Dedifferentiated amniotic fluid mesenchymal stem cell (primary cell): ENCODE results near the gene SLC27A1.

Source experiments
- DNase-seq: peaks from one replicate; pipeline ENCODE4 v3.0.0-alpha.2; 2016; ENCODE audit errors: extremely low spot score

The SLC27A1 gene

DNA sequence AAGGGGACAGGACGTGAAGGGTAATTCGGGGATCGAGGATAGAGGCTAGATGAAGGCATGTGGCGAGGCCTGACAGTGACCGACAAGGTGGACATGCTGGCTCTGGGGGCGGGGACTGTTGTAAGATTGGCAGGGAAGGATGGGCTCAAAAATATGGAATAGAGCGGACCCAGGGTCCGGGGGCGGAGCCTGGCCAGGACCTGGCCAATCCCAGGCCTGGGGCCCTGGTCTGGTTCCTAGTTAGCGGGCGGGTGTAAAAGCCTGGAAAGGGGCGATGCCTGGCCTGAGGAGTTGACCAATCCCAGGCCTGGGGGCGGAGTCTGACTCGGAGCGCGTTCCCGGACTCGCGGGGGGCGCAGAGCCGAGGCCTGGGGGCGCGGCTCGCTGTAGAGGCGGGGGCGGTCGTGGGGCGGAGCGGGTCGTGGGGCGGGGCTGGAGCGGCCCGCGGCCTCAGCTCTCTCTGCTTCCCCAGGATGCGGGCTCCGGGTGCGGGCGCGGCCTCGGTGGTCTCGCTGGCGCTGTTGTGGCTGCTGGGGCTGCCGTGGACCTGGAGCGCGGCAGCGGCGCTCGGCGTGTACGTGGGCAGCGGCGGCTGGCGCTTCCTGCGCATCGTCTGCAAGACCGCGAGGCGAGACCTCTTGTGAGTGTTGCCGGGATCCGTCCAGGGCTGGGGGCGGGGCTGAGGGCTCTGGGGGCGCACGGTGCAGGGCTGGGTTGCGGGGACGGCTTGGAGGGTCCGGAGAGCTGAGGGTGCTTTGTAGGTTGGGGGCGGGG, at the start of gene SLC27A1:
Gene SLC27A1 (plus strand): TSS at position 457 of the 774 bp plus-strand sequence. CDS start 17 bp downstream, at position 474.
- peak; percentile 98 for DNase-seq

DNA sequence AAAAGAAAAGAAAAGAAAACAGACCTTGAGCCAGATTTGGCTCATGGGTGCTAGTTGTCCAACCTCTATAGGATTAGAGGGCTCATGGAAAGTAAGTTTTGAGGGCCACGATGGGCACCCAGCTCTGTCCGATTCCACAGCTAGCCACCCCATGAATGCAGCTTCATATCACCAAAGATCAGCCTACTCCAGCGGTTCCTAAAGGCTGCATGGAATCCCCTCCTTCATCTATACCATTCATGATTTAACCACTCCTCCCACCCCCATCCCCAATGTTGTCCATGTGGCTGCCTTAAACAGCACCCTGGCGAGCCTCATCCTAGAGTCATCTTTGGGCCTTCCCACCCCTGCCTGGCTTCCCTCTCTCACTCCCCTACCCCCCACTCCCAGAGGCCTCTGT, 48.4 kb upstream of the SLC27A1 start:
- DNase-seq, result no peak

DNA sequence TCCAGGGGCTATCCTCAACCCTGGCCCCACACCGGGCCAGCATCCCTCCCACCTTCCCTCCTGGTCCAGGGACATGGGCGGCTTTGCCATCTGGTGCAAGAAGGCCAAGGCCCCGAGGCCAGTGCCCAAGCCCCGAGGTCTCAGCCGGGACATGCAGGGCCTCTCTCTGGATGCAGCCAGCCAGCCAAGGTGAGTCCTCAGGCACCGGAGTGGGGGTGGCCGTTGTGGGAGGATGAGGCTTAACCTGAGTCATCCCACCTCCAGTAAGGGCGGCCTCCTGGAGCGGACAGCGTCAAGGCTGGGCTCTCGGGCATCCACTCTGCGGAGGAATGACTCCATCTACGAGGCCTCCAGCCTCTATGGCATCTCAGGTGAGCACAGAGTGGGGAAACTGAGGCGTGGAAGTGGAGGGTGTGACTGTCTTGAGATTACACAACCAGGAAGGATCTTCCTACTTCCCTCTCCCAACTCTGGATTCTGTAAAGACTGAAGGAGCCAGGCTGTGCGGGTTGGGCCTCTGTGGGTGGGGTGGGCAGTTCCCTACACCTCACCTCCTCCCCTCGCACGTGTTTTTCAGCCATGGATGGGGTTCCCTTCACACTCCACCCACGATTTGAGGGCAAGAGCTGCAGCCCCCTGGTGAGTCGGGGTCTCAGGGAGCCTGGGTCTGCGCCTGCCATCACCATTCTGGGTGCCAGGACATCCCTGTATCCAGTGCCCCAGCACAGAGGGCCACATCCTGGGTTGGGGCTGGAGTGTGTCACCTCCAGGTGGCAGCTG, 46.7 kb upstream of the SLC27A1 start:
- DNase-seq, result no peak

DNA sequence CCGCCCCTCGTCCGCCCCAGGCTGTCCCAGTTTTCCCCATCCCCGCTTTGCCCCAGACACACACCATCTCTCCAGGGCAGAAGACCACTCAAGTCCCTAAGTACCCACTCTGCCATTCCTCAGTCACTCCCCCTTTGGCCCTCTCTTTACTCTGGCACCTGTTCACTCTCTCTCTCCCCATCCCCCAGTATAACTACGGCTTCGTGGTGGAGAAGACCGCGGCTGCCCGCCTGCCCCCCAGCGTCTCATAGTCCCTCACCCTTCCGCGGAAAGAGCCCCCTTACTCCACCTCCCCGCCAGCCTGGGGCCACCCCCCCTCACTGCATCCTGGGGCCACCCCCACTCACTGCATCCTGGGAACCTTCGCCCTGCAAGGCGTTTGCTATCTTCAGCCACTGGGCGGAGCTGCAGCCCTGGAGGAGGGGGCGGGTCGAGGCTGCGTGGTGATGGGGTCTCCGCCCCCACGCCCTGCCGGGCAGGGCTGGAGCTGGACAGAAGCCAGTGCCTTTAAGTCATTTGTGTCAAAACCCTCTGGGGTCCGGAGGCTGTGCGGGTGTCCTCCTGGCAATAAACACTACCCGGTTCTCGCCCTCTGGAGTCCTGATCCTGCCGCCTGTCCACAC, 45.5 kb upstream of the SLC27A1 start:
- DNase-seq, result no peak

DNA sequence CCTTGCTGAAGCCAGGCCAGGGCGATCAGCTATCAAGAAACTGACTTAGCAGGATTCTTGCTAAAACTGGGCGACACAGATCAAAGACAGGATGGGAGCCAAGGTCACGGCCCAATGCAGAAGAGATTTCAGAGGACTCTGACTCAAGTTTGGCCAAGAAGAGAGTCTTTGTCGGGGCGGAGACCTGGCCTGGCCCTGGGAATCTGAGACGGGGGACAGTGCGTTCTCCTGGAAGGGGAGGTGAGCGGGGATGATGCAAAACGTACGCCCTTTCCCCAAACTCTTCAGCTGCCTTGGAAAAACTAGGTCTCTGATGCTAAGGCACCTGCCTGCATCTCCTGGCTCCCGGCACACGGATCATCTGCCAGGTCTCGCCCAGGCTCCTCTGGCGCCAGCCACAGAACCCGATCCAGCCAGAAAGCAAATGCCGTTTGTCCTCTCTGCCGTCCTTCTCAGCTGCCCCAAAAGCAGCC, 40.6 kb upstream of the SLC27A1 start:
- DNase-seq, result no peak

DNA sequence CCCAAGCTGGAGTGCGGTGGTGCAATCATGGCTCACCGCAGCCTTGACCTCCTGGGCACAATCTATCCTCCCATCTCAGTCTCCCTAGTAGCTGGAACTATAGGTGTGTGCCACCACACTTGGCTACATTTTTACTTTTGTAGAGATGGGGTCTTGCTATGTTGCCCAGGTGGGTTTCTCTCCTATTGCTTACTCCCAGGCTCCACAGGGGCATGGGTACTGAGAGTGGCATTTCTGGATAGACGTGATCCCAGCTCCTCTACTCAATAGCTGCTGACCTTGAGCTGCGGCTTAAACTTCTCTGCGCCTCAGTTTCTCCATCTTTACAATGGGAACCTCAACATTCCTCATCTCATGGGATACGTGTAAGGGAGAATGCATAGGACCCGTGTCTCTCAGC, 38.9 kb upstream of the SLC27A1 start:
- DNase-seq, result no peak

DNA sequence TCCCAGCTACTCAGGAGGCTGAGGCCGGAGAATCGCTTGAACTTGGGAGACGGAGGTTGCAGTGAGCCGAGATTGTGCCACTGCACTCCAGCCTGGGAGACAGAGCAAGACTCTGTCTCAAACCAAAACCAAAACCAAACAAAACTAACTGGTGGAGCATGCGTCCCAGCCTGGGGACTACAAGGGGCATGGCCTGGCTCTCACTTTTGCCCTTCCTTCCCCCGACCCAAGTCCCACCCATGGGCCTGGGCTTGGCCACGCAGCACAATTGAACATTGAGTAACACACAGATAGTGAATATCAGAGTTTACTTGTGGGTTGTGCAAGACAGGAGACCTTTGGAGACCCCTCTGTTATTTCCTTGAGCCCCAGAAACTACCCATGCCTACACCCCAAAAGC, 35.1 kb upstream of the SLC27A1 start:
- DNase-seq, result no peak

DNA sequence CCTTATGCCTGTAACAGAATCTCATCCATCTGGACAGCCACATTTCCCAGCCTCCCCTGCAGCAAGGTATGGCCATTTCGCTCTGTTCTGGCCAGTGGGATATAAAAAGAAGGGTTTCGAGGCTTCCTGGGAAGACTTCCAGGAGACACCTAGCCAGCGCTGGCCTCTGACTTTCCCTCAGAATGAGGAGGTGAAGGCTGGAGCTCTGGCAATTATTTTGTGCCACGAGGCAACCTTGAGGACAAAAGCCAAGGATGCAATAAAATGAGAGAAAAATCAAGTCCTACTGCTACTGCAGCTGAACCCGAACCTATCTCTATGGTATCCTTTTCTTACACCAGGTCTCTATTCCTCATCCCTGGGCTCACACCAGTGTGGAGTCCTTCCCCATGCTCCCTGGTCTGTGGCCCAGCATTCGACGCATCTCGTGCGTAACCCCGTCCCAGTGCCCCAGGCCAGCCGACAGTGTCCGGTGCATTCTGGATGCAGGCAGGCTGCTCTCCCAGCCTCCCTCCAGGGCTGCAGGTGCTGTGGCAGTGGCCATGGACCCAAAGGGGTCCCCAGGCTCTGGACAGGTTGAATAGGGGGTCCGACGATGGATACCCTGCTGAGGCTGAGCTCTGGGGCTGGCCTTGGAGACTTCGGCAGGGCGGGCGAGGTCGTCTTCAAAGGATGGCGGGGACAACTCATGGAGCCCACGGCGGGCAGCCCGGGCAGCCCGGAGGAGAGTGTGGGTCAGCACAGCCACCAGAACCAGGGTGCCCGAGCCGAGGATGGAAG, 34.0 kb upstream of the SLC27A1 start:
- DNase-seq, result no peak

DNA sequence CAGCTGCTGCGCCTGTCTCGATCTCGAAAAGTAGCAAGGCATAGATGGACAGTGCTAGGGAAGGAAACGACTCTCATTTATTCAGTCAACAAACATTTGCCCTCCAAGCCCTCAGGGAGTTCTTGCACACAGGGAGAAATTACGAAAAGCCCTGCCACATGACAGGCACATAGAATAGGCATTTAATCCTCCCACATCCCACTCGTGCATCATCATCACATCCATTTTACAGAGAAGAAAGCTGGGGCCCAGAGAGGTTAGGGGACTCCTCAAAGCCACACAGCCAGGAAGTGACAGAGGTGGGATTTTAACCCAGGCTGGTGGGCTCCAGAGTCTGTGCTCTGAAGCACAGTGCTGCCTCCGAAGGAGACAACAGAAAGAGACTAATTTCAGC, 33.5 kb upstream of the SLC27A1 start:
- no peak for DNase-seq

DNA sequence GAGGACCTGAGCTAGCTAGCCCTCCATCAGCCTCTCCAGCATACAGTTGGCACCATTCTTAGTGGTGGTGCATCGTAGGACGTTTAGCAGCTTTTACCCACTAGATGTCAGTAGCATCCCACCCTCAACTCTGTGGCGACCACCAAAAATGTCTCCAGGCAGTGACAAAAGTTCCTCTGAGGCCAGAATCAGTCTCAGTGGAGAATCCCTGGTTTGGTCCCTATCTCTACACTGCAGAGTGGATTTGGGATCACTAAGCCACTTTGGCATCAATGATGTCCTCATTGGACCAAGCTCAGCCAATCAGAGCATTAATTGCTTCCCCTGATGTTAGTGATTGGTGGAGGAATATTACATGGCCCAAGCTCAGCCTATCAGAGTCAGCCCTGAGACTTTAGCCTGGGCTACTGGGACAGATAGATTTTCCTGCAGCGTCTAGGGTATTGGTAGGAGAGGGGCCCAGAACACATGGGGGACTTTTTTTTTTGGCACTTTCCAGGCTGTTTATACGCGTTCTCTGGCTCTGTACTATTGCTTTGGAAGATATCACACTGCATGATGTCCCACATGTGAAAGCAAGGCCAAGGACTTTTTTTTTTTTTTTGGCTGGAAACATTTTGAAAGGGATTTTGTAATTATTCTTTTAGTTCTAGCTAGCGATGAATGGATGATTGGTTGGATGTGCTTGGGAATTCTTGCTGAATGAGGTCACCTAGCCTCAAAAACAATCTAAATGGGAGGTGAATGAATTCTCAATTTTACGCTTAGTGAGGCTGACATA, 28.9 kb upstream of the SLC27A1 start:
- DNase-seq, result no peak

DNA sequence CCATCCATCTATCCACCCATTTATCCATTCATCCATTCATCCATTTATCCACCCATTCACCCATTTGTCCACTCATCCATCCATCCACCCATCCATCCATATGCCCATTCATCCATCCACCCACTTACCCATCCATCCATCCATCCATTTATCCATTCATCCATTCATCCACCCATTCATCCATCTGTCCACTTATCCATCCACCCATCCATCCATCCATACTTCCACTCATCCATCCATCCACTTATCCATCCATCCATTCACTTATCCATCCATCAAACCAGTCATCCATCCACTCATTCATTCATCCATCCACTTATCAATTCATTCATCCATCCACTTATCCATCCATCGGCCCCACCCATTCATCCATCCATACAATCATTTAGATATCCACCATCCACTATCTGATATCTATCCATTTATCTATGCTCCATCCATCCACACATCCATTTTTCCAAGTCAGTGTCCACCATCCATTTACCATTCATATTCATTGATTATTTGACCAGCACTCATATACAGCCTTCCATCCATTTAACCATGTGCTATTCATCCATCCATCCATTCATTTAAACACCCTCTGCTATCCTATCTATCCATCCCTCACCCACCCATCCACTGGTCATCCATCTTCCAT, 24.7 kb upstream of the SLC27A1 start:
- no peak for DNase-seq

DNA sequence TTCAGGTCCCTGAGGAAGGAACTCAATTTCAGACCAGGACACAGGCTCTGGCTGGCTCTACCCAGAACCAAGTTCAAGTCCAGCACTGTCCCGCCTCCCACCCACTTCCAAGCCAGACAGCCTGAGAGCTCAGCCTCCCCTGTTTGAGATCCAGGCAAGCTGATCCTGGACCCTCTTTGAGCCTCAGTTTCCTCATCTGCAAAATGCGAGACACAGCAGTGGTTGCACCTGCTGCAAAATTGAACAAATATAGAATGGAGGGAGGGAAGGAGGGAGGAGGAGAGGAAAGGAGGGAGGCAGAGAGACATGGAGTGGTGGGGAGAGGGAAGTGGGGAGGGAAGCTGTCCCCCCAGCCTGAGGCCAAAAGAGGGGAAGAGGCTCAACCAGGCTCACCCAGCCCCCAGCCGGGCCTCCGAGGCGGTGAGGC, 22.6 kb upstream of the SLC27A1 start:
- no peak for DNase-seq

DNA sequence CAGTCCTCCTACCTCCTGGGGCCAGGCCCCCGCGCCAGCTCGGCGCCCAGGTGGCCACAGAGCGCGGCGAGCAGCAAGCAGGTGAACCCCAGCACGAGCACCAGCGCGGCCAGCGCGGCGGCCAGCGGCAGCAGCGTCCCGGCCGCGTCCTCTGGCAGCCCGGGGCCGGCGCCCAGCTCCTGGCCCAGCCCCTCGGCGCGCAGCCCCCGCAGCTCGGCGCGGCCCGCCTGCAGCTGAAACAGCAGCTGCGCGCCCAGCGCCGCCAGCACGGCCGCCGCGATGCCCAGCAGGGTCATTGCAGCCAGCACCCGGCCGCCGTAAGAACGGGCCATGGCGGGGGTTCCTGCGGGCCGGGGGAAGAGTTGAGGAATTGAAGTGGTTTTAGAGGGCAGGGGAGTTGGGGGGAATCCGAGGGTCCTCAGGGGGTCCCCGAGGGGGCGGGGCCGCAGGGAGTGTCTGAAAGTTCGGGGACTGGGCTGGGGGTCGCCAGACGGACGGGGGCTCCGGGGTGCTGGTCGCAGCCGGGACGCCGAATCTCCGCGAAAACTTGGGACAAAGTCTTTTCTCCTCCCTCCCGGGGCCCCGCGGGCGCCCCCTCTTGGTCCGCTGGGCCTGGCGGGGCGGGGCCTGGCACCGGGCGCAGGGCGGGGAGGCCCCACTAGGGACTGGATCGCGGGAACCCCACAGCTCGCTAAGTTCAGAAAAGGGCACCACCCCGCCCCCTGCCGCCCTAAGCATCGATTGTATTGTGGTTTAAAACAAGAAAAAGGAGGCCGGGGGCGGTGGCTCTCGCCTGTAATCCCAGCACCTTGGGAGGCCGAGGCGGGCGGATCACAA, 22.0 kb upstream of the SLC27A1 start, which contains the start of gene TMEM221:
Gene TMEM221 (minus strand): TSS at position 538 of the 837 bp plus-strand sequence. CDS start 206 bp downstream, at position 332.
- DNase-seq, result peak; percentile 23

DNA sequence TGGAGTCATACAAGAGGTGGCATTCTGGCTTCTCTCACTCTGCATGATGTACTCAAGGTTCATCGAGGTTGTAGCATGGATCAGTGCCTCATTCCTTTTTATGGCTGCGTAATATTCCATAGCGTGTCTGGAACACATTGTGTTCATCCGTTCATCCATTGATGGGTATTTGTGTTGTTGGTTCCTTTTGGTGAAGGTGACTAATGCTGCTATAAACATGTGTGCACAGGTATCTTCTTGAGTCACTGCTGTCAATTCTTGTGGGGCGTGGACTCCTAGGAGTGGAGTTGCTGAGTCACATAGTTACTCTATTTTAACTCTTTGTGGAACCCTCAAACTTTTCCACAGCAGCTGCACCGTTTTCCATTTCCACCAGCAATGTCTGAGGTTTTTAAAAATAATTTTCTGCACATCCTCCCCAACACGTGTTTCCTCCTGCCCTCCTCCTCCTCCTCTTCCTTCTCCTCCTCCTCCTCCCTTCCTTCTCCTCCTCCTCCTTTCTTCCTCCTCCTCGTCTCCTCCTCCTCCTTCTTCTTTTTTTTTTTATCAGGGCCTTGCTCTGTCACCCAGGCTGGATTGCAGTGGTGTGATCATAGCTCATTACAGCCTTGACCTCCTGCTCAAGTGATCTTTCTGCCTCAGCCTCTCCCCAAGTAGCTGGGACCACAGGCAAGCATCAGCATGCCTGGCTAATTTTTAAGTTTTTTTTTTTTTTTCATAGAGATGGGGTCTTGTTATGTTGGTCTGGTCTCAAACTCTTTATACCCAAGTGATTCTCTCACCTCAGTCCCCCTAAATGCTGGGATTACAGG, 19.9 kb upstream of the SLC27A1 start:
- no peak for DNase-seq

DNA sequence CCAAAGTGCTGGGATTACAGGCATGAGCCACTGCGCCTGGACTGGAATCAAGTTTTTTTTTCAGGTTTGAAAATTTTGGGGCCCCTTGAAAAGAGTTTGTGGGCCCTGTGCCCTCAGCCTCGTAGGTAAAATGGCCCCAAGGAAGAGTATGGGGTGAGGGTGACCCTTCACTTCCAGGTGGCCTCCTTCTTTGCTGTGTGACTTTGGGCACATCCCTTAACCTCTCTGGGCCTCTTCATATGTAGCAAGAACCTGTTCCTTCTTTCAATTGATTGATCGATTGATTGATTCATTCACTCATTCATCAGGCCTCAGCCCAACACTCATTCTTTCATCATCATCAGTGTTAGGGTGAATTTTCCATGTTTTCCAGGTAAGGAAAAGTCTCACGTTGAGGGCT, 18.5 kb upstream of the SLC27A1 start:
- no peak for DNase-seq

DNA sequence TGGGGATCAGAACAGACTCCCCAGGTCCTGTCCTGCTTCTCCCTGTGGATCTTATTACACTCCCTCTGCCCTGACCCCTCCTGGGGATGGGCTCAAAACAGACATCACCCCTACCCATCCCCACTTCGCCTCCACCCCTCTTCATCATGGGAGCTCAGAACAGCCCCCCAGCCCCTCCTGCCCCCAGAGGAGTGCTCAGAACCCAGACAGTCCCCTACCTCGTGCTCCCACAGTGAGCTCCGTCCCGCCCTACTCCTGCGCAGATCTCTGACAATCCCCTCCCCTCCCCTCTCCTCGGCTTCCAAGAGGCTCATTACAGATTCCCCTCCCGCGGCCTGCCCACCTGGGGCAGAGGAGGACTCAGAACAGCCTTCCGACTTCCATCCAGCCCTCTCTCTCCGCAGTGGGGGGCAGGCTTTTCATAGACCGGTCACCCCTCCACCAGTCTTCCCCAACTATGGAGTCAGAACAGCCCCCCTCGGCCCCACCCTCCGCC, 15.7 kb upstream of the SLC27A1 start:
- DNase-seq, result no peak

DNA sequence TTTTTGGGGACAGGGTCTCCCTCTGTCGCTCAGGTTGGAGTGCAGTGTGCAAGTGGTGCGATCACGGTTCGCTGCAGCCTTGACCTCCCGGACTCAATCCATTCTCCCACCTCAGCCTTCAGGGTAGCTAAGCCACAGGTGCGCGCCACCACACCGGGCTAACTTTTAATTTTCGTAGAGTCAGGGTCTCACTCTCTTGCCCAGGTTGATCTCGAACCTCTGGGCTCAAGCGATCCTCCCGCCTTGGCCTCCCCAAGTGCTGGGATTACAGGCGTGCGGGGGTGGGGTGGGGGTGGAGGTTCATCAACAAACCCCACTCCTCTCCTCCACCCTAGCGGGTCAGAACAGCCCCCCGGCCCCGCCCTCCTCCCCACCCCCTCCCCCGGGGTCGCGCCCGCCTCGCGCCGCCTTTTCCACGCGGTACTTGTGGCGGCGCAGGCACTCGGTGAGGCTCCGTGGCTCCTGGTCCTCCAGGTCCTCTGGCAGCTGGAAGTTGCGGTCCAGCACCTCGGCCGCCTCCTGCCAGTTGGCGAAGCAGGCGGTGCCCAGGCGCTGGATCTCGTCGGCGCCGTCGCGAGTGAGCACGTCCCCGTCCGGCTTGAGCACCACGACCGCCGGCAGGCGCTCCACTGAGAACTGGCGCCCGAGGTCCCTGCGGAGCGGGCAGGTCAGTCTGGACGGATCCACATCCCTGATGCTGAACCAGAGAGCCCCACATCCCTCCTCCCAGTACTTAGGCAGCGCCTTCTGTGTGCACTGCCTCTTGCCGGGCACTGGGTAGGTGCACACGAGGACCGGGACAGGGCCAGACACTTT, 14.8 kb upstream of the SLC27A1 start:
- no peak for DNase-seq

DNA sequence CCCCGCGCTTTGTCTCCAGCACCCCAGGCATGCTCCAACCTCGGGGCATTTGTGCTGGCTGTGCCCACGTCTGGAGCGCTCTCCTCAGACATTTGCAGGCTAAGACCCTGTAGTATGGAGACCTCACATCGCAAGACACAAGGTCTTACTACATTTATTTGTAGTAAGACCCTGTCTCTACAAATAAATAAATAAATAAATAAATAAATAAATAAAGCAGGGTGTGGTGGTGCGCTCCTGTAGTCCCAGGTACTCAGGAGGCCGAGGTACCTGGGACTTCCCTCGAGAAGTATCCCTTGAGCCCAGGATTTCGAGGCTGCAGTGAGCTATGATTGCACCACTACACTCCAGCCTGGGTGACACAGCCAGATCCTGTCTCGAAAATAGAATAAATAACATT, 14.2 kb upstream of the SLC27A1 start:
- no peak for DNase-seq
